Activated CD8-positive, alpha-beta memory T cell treated with anti-CD3 and anti-CD28 coated beads for 1 hour (primary cell): ENCODE measurements around the gene ZSWIM8.
A peak's percentile ranks its signal among the peaks of the same experiment; 100 is the strongest.
"Not testable (repeated sequence)": the region's sequence is repeated elsewhere in the genome, so short reads cannot be mapped to it uniquely, and the experiment has no call there.

Source experiments
- DNase-seq, 2 donors: peaks; one replicate each; pipeline ENCODE4 v3.0.0-alpha.2; 2020; ENCODE audit warnings: low read depth in 1 of 2; ENCODE audit errors: extremely low read depth in 1 of 2

The ZSWIM8 gene

DNA sequence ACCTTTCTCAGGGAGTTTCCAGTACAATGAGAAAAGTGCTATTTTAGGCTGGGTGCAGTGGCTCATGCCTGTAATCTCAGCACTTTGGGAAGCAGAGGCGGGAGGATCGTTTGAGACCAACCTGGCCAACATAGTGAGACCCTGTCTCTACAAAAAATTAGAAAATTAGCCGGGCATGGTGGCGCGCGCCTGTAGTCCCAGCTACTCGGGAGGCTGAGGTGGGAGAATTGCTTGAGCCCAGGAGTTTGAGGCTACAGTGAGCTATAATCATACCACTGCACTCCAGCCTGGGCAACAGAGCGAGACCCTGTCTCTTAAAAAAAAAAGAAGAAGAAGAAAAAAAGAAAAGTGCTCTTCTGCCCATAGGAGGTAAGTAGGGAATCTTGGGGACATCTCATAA, 10.6 kb downstream of the ZSWIM8 start:
- DNase-seq = not testable (repeated sequence)

DNA sequence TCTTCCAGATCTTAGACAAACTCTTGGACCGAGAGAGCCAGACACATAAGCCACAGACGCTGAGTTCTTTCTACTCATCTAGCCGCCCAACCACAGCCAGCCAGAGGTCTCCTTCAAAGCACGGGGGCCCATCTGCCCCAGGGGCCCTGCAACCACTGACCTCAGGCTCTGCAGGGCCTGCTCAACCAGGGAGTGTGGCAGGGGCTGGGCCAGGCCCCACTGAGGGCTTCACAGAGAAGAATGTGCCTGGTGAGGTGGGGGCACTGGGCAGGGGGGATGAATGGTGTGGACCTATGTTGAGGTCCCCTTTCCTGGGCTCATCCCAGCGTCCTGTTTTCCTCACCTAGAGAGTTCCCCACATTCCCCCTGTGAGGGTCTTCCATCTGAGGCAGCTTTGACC, 11.4 kb downstream of the ZSWIM8 start:
- DNase-seq = no peak

DNA sequence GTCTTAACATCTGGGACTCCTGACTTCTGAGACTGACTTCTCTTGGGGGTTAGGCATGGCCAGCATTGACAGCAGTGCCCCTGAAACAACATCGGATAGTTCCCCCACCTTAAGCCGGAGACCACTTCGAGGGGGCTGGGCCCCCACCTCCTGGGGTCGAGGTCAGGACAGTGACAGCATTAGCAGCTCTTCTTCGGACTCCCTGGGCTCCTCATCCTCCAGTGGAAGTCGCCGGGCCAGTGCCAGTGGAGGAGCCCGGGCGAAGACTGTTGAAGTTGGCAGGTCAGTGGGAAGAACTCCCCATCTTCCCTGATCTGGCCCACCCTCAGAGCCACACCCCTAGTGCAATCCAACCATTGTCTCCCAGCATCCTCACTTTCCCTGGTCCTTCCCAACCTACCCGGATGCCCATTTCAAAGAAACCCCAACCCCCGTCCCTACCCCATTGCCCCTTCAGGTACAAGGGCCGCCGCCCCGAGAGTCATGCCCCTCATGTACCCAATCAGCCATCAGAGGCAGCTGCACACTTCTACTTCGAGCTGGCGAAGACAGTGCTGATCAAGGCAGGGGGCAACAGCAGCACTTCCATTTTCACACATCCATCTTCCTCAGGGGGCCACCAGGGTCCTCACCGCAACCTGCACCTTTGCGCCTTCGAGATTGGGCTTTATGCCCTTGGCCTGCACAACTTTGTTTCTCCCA, 12.1 kb downstream of the ZSWIM8 start:
- no peak for DNase-seq

DNA sequence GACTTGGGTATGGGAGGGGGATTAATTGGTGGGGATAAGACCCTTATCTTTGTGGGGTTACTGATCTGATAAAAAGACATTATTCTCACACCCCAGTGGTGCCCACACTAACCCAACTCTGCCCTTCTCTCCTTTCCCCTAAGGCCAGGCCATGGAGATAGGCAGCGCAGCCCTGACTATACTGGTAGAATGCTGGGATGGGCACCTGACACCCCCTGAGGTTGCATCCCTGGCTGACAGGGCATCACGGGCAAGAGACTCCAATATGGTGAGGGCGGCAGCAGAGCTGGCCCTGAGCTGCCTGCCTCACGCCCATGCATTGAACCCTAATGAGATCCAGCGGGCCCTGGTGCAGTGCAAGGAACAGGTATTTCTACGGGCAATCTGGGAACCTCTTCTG, 12.7 kb downstream of the ZSWIM8 start:
- no peak for DNase-seq

DNA sequence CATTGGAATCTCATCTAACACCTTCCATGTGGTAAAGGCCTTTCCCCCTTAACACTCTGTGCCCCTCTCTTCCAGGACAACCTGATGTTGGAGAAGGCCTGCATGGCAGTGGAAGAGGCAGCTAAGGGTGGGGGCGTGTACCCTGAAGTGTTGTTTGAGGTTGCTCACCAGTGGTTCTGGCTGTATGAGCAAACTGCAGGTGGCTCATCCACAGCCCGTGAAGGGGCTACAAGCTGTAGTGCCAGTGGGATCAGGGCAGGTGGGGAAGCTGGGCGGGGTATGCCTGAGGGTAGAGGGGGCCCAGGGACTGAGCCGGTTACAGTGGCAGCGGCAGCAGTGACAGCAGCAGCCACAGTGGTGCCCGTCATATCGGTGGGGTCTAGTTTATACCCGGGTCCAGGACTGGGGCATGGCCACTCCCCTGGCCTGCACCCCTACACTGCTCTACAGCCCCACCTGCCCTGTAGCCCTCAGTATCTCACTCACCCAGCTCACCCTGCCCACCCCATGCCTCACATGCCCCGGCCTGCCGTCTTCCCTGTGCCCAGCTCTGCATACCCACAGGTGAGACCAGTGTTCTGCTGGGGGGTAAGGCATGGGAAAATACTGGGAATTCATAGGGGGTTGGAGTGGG, 13.6 kb downstream of the ZSWIM8 start:
- DNase-seq = no peak

DNA sequence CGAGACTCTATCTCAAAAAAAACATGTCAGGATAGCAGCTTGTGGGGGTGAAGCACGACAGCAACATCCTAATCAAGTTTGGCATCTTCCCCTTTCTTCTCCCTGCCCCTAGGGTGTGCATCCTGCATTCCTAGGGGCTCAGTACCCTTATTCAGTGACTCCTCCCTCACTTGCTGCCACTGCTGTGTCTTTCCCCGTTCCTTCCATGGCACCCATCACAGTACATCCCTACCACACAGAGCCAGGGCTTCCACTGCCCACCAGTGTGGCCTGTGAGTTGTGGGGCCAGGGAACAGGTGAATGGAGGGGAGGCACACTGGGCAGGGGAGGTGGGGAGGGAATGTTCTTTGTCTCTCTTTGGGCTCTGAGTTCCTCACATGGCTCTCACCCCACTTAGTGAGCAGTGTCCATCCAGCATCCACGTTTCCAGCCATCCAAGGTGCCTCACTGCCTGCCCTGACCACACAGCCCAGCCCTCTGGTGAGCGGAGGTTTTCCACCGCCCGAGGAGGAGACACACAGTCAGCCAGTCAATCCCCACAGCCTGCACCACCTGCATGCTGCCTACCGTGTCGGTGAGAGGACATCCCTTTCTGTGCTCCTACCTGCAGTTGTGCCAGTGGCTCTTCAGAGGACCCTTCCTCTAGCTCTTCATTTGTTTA, 14.6 kb downstream of the ZSWIM8 start:
- no peak for DNase-seq

DNA sequence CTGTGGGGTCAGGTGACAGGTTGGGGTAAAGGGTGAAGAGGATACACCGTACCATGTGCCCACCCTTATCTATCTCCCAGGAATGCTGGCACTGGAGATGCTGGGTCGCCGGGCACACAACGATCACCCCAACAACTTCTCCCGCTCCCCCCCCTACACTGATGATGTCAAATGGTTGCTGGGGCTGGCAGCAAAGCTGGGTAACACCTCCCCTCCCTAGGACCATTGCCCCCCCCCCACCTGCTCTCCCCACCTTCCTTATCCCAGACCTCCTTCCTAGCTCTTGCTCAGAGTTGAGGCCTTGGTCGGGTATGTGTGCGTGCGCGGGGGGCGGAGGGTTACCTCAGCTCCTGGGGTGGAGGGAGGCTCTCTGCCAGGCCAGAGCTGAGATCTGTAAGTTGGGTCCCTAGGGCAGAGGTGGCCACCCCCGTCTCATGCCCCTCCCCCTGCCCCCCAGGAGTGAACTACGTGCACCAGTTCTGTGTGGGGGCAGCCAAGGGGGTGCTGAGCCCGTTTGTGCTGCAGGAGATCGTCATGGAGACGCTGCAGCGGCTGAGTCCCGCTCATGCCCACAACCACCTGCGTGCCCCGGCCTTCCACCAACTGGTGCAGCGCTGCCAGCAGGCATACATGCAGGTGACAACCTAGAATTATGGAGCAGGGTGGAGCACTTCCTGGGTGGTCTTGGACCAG, 15.3 kb downstream of the ZSWIM8 start:
- DNase-seq = no peak

DNA sequence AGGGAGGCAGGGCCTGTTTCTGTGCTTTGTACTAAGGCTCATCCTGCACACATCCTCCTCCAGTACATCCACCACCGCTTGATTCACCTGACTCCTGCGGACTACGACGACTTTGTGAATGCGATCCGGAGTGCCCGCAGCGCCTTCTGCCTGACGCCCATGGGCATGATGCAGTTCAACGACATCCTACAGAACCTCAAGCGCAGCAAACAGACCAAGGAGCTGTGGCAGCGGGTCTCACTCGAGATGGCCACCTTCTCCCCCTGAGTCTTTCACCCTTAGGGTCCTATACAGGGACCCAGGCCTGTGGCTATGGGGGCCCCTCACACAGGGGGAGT, 15.8 kb downstream of the ZSWIM8 start:
- no peak for DNase-seq

DNA sequence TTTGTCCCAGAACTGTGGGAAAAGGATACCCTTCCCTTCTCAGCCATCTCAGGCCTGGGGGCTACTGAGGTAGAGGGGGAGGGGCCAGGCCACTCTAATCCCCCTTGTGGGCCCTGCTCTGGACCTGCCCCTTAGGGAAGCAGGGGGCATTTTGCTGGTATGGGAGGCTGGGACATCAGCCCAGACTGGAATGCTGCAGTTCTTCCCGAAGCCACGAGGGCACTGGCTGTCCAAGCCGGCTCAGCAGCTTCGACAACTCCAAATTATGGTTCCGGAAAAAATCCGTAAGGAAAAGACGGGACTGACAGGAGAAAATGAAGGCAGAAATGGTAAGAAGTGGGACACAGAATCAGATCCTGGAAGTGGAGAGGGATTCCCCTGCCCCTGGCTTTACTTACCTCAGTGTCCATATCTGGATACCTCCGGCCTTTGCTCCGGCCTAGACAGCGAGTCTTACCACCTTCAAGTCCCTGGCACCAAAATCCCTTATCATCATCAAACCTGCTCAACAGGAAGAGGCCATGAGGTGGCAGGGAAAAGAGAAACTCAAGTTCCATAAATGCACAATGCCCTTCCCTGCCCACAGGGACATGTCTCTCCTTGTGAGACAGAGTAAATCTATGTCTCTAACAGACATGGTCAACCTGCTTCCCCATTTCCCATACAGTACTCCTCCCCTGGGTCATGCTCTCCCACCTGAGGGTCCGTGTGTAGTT, 17.0 kb downstream of the ZSWIM8 start:
- DNase-seq = no peak

DNA sequence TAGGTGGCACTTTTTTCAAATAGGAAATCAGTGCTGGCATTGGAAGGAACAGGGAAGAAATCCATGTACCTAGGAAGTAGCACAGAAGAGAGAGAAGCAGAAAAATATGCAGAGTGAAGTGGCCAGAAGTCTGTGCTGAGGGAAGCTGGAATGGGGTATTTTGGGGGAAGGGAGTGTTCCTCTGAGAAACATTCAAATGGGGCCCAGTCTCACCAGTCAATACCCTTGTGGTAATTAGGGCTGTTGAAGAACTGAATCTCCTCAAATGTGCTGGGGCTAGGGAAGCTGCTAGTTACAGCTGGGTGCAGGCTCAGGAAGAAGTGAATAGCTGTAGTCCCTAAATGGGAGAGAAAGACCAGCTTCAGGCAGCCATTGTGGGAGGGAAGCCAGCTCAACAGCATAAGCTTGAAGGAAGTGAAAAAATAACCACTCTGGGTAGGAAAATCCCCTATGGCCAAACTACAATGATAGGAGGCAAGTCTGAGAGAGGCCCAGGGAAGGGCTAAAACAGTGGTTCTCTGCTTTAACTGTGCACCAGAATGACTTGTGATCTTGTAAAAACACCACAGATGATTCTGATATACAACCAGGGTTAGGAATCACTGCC, 18.4 kb downstream of the ZSWIM8 start:
- DNase-seq = no peak

DNA sequence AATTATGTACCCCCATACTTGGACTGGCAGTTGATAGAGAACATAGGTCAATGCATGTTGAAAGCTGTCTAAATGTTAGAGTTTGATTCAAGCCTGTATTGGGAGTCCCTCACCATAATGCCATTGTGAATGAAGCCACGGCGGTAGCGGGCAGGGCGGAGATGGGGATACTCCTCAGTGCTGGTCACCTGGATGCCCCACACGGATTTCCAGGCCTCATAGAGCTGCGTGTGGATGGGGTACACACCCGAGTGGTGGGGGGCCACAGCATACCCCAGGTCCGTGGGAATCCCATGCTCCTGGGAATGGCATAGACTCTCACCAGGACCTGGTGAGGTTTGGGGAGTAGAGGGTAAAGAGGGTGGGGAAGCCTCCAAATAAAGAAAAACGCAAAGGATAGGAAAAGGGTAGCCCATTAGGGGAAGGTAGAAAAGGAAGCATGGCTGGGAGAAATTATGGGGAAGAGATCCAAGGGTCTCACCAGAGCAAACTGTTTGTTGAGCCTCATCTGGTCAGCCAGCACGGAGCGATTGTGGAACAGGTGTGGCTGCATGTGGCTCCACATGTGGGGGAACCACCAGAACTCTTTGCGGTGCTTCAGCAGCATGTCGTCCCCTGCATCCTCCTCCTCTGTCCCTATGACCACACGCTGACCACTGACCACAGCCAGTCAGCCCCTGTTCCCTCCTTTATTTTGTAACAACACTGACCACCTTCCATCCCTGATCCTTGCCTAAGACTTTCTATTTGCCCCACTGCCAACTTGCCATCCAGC, 21.0 kb downstream of the ZSWIM8 start:
- no peak for DNase-seq

DNA sequence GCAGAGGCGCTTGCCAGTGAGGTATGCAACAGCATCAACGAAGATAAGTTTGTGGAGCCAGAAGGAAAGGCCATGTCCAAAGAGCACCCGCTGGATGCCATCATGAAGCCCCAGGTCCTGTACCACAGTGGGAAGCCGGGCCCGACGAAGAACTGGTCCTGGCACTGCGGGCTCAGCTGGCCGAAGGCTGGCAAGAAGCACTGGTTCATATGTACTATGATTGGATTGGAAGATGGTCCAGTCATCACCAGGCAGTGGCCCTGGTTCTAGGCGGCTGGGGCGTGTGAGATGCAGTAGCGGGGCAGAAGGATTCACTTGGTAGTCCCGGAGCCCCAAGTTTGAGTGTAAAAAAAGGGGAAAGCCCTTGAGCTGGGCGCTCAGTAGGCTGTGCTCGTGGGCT, 22.1 kb downstream of the ZSWIM8 start:
- no peak for DNase-seq

DNA sequence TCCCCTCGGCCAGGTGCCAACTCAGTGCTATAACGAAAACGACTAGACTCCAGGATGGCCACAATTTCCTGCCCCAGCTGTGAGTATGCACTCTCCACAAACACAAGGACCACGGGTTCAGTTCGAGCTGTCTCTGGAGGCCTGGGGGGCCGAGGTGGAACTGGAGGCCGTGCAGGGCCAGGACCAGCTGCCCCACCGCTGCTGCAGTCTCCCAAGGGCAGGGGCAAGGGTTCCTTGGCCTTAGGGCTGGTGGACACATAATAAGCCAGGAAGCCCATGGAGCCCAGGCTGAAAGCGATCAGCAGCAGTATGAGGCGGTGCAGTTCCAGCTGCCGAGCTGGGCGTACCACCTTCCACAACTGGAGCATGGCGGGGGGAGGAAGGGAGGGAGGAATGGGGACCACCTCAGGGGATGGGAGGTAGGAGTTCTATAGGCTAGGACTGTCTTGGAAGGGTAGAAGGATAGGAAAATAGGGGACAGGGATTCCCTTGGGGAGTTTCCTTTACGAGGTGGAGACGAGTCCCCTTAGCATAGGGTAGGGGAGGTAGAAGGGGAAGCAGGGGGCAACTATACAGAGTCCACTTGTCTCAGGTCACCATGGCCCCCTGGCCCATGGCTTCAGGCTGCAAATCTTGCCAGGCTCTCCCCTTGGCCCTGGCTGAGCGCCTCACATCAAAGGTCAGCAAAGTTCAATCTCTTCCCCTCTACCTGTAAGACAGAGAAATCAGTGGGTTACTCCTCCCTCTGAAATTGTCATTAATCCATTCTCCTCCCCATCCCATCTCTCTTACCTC, 22.8 kb downstream of the ZSWIM8 start:
- no peak for DNase-seq

DNA sequence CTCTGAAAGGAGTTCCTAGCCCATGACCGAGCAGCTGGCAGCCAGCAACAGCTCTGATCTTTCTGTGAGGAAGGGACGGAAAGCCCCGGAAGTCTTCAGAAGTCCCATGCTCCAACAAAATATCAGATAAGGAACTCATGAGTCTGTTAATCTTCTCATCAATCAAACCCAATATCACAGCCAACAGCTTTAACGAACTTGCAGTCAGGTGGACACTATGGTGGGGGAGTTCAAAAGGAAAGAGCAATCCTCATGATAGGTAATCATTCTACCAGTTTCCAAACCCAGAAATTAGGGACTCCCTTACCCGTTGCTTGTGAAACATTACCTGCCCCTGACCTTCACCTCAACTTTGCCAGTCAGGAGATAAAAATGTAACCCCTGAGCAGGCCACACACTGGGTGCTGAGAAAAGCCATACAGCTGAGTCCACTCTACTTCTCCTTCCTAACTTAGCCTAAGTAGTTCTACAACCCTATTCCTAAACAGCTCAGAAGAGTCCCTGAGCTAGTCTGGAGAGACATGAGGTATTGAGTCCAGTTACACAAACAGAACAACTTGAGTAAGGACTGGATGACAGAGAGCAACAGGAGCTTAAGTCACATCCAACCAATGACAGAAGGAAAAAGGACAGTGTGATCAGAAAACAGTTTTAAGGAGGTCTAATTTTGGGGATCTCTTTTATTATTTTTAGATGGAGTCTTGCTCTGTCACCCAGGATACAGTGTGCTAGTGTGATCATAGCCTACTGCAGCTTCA, 23.8 kb downstream of the ZSWIM8 start:
- no peak for DNase-seq

DNA sequence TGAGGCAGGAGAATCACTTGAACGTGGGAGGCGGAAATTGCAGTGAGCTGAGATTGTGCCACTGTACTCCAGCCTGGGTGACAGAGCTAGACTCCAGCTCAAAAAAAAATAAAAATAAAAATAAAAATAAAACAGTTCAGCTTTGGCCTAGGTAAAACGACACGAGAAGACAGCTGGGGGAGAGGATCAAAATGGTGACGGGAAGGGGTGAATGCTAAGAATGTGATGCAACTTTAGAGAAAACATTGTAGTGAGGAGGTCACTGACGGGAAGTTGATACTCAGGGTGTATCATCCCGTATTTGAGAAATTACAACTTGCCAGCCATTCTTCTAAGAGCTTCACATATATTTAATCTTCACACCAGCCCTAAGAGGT, 24.9 kb downstream of the ZSWIM8 start:
- no peak for DNase-seq

DNA sequence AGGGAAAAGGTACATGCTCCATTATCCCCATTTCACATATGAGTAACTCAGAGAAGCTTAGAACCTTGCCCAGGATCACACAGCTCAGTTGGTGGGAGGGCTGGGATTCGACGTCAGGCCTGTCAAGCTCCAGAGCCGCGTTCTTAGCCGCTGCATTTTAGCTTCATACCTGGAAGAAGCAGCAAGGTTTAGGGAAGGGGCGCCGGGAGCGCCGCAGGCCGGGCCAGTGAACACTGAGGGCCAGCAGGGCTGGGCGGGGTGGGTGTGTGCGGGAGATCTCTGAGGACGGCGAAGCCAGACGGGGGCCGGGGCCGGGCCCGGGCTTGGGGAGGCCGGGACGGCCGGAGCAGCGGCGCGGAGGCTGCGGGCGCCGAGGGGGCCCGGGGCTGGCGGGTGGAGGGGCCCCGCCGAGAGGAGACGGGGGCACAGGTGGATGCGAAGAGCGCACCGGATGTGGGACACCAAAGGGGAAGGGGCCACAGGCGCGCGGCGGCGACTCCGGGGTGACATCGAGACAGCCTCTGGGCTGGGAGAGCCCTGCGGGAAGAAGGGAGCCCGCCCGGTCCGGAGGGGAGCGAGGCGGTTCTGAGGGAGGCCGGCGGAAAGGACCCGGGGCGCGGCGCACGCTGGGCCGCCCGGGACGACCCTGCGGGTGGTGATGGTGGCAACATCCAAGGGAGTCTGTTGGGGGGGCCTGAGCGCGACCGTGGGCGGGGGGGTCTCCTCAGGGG, 25.5 kb downstream of the ZSWIM8 start:
- peak in 1 of 2 donors; percentile 25 for DNase-seq

DNA sequence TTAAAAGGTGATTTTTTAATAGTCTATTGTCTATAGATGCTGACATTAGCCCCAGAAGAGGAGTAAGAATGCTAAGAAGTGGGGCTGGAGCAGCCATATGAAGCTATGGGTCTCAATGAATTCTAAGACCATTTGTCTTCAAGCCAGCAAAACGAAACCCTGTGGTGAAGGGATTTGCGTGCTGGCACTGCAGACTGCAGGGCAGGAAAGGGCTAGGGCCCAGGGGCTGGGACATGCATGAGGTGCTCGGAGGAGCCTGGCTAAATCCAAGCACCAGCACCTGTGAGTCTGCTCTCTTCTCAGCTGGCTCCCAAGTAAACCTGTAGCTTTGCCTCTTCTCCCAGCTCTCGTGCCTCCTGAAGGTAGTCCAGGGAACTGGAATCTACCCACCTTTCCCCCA, 27.3 kb downstream of the ZSWIM8 start:
- no peak for DNase-seq

DNA sequence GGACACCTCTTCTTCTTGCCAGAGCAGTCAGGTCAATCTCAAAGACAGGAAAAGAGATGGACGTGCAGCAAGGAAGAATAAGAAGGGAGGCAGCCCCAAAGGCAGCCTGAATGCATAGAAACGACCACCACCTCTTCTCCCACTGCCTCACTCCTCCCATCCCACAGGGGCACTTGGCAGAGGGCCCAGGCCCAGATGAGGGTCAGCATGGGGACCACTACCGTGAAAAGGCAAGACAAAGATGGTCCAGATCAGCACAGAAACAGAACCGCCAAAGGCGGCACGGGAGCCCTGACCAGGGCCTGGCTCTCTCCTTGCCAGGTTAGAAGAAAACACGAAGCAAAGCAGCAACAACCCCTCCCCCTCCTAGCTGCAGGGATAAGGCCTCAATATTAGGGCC, 27.9 kb downstream of the ZSWIM8 start:
- DNase-seq = no peak
